Right atrium auricular region (tissue), 2 donors: Measurements from ENCODE around the gene SPIRE1. TPM values are rescaled to one million over a fixed set of nuclear protein-coding genes. Genes with fewer than 3 reads are reported as not detected.

Source experiments
- DNase-seq: peaks from one replicate; pipeline ENCODE4 v3.0.0-alpha.2; 2019; ENCODE audit warnings: low spot score
- H3K27ac ChIP-seq, 2 donors: fragments of 200-600 bp; sonication (generic); 1 replicate in 1 of 2; 2 replicates in 1 of 2; pipeline ENCODE4 v1.5.1; 2016 to 2019
- H3K27me3 ChIP-seq, 2 donors: fragments of 200-600 bp; sonication (generic); one replicate each; pipeline versions ENCODE4 v1.5.1 to v1.6.0; 2017 to 2019
- H3K36me3 ChIP-seq: fragments of 200-600 bp; sonication (generic); one replicate; pipeline ENCODE4 v1.5.1; 2016
- H3K4me1 ChIP-seq, 2 donors: fragments of 200-600 bp; sonication (generic); one replicate each; pipeline versions ENCODE4 v1.5.1 to v1.6.0; 2017 to 2019
- H3K4me3 ChIP-seq, 2 donors: fragments of 200-600 bp; sonication (generic); 1 replicate in 1 of 2; 2 replicates in 1 of 2; pipeline ENCODE4 v1.5.1; 2017 to 2019; ENCODE audit warnings: mild to moderate bottlenecking in 1 of 2, moderate library complexity in 1 of 2
- H3K9me3 ChIP-seq, 2 donors: fragments of 200-600 bp; sonication (generic); one replicate each; pipeline ENCODE4 v1.5.1; 2019
- CTCF ChIP-seq, 2 donors: fragments of 200-600 bp; sonication (generic); IDR thresholded peaks; one replicate each; pipeline ENCODE4 v1.5.1; 2019; ENCODE audit warnings: antibody characterized with exemption in 2 of 2
- total RNA-seq, 2 donors: library from RNA; depleted of rRNA; stranded (reverse); fragments of >200 nt; gene quantifications; one replicate each; pipeline ENCODE4 v1.1.0, GENCODE V29; 2016

Gene SPIRE1
- total RNA-seq, 2 donors from 2014 or later: 34.7 to 42.9 TPM

DNA sequence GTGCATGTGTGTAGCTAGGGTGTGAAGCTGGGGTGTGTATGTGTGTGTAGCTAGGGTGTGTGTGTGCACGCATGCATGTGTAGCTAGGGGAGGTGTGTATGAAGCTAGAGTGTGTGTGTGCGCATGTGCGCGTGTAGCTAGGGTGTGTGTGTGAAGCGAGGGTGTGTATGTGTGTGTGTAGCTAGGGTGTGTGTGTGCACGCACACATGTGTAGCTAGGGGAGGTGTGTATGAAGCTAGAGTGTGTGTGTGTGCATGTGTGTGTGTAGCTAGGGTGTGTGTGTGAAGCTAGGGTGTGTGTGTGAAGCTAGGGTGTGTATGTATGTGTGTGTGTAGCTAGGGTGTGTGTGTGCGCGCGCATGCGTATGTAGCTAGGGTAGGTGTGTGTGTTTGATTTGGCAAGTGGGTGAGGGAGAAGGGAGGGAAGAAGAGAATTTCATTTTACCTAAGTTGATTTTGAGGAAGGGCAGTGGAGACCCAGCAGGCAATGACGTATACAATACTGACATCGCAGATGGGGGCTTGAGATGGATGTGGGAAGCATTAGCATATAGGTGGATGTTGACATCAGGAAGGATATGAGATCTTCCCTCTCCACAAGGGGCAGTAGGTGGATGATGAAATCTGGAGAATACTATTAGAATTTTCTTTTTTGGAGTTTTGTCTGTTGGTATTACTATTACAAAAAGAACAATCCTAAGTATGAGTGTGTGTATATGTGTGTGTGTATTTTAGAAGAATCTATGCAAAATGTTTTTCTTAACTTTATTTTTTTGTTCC lies 179.4 kb downstream of the SPIRE1 start:
- H3K27me3 ChIP-seq: no peaks in the 10 kb centered on the region
- H3K27ac ChIP-seq: no peak overlapping the region
- H3K36me3 ChIP-seq: peaks cover 11% of the 10 kb centered on the region
- no peak for DNase-seq
- H3K9me3 ChIP-seq: no peaks in the 10 kb centered on the region
- no peak overlapping the region for H3K4me3 ChIP-seq
- no peaks in the 10 kb centered on the region for H3K4me1 ChIP-seq
- no peak for TF ChIP-seq CTCF (IDR thresholded peaks at IDR 0.05)

DNA sequence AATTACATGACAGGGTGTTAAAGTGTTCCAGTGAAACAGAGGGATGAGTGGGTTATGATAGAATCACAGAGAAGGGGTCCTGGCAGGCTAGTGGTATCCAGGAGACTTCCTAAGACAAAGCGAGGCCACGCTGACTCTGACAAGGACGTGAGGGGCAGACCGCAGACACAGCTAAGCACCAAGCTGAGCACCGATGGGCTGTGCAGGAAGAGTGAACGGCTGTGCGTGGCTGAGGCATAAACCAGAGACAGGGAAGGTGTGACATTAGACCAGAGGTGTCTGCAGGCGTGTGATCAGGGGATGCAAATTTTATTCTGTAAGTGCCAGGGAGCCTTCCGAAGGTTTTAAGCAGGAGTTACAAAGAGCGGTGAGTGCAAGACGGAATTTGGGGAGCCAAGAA lies 180.3 kb downstream of the SPIRE1 start:
- no peak overlapping the region for H3K27ac ChIP-seq
- no peak for TF ChIP-seq CTCF (IDR thresholded peaks at IDR 0.05)
- no peaks in the 10 kb centered on the region for H3K27me3 ChIP-seq
- no peak overlapping the region for H3K4me3 ChIP-seq
- no peaks in the 10 kb centered on the region for H3K9me3 ChIP-seq
- DNase-seq: no peak
- peaks cover 11% of the 10 kb centered on the region for H3K36me3 ChIP-seq
- H3K4me1 ChIP-seq: no peaks in the 10 kb centered on the region

GRCh38 chr18:12476955-12477354 lies 181.0 kb downstream of the SPIRE1 start:
- Histone ChIP-seq H3K27me3 (no peaks in the 10 kb centered on the region), H3K36me3 (peaks cover 11% of the 10 kb centered on the region), H3K9me3 (no peaks in the 10 kb centered on the region), H3K4me1 (no peaks in the 10 kb centered on the region), H3K4me3 (no peak overlapping the region), H3K27ac (no peak overlapping the region)
- no peak for TF ChIP-seq CTCF (IDR thresholded peaks at IDR 0.05)
- DNase-seq: no peak

GRCh38 chr18:12474876-12475275 lies 183.0 kb downstream of the SPIRE1 start:
- Histone ChIP-seq H3K36me3 (peaks cover 11% of the 10 kb centered on the region), H3K4me3 (no peak overlapping the region), H3K27me3 (no peaks in the 10 kb centered on the region), H3K9me3 (no peaks in the 10 kb centered on the region), H3K4me1 (peaks cover 0 to 8% of the 10 kb centered on the region in 2 donors), H3K27ac (no peak overlapping the region)
- TF ChIP-seq CTCF (IDR thresholded peaks at IDR 0.05): no peak
- DNase-seq: no peak

GRCh38 chr18:12474146-12474545 lies 183.8 kb downstream of the SPIRE1 start:
- no peak for DNase-seq
- no peaks in the 10 kb centered on the region for H3K27me3 ChIP-seq
- no peak overlapping the region for H3K27ac ChIP-seq
- no peak overlapping the region for H3K4me3 ChIP-seq
- no peak for TF ChIP-seq CTCF (IDR thresholded peaks at IDR 0.05)
- peaks cover 0 to 8% of the 10 kb centered on the region in 2 donors for H3K4me1 ChIP-seq
- no peaks in the 10 kb centered on the region for H3K9me3 ChIP-seq
- H3K36me3 ChIP-seq: peaks cover 11% of the 10 kb centered on the region
